ENCODE results near the gene TMEM72.

TMEM72 gene

DNA sequence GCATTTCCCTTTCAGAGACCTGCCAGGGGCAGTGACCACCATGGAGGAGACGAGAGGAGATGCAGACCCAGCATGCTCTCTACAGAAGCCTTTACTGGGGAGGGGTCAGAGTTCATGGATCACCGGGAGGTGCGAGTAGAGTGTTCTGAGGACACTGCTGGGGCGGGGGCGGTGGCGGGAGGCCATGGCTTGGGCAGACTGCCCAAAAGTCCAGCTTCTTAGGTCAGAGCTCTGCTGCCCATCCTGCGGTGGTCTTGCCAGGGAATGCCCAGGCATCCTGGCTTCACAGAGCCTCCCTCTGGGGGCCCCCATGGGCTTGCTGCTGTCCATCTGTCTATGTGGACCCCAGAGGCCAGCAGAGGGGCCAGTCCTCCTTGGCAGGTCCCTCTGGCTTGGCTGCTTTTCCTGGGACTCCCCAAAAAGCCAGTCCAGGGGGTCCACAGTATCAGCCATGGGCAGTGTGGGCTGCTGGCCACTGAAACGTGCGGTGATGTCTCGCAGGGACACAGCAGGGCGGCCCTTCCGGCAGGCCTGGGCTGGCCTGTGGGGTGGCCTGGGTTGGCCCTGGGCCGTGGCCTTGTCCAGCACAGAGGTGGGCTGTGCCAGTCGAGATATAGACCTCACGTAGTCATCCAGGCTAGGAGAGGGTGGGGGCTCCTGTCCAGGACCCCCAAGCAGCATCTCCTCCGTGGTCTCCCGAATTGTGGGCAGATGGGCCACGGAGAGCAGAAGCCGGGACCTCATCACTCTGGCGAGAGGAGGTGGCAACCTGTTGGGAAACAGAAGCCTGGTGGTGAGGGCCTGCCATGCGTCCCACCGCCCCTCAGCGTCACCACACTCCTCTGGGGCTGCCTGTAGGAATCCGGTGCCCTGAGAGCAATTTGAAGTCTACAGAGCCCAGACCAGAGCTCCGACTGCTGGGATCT lies 66.4 kb downstream of the TMEM72 start:
- no peaks in the 10 kb centered on the region for H3K36me3 ChIP-seq (ENCODE audit: control insufficient read depth, insufficient read depth, low read length)
- peak overlapping the region; percentile 13 for H3K4me3 ChIP-seq (ENCODE audit: low read depth, low read length)
- H3K9me3 ChIP-seq (ENCODE audit: control insufficient read depth, insufficient read depth, low read length), result no peaks in the 10 kb centered on the region
- peak overlapping the region; percentile 2 for H3K9ac ChIP-seq (ENCODE audit: low read depth, low read length)
- H3K27me3 ChIP-seq (ENCODE audit: control insufficient read depth, insufficient read depth, low read length), result no peaks in the 10 kb centered on the region
- H3K4me1 ChIP-seq (ENCODE audit: control insufficient read depth, insufficient read depth, low read length), result peaks cover 57% of the 10 kb centered on the region

DNA sequence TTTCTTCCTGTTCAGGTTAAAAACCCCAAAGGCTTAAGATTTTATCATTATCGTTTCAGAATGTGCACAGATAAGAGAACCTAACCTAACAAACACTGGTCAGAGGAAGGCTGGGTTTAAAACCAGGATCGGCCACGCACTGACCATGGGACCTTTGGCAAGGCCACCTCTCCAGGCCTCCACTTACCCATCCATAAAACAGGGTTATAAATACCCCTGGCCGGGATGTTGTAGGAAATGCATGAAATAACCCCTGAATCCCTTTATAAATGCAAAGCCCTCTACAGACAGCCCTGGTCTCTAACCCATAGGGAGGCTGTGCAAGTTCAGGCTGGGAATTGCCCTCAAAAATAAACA lies 67.1 kb downstream of the TMEM72 start:
- Histone ChIP-seq H3K4me1 (ENCODE audit: control insufficient read depth, insufficient read depth, low read length) (peaks cover 55% of the 10 kb centered on the region), H3K9ac (ENCODE audit: low read depth, low read length) (peak overlapping the region; percentile 2), H3K36me3 (ENCODE audit: control insufficient read depth, insufficient read depth, low read length) (no peaks in the 10 kb centered on the region), H3K27me3 (ENCODE audit: control insufficient read depth, insufficient read depth, low read length) (no peaks in the 10 kb centered on the region), H3K4me3 (ENCODE audit: low read depth, low read length) (peak overlapping the region; percentile 26), H3K9me3 (ENCODE audit: control insufficient read depth, insufficient read depth, low read length) (no peaks in the 10 kb centered on the region)

GRCh38 chr10:44978570-44979280 lies 67.6 kb downstream of the TMEM72 start, which contains the start of gene DEPP1:
Gene DEPP1, minus strand, starts transcription at chr10:44978809. Its CDS starts 779 bp downstream, at chr10:44978030.
- no peaks in the 10 kb centered on the region for H3K36me3 ChIP-seq (ENCODE audit: control insufficient read depth, insufficient read depth, low read length)
- H3K9me3 ChIP-seq (ENCODE audit: control insufficient read depth, insufficient read depth, low read length), result no peaks in the 10 kb centered on the region
- peak within 1 kb of the TSS; percentile 26 for H3K4me3 ChIP-seq (ENCODE audit: low read depth, low read length)
- H3K4me1 ChIP-seq (ENCODE audit: control insufficient read depth, insufficient read depth, low read length), result peaks cover 50% of the 10 kb centered on the region
- no peaks in the 10 kb centered on the region for H3K27me3 ChIP-seq (ENCODE audit: control insufficient read depth, insufficient read depth, low read length)
- H3K9ac ChIP-seq (ENCODE audit: low read depth, low read length), result peak within 1 kb of the TSS; percentile 2

DNA sequence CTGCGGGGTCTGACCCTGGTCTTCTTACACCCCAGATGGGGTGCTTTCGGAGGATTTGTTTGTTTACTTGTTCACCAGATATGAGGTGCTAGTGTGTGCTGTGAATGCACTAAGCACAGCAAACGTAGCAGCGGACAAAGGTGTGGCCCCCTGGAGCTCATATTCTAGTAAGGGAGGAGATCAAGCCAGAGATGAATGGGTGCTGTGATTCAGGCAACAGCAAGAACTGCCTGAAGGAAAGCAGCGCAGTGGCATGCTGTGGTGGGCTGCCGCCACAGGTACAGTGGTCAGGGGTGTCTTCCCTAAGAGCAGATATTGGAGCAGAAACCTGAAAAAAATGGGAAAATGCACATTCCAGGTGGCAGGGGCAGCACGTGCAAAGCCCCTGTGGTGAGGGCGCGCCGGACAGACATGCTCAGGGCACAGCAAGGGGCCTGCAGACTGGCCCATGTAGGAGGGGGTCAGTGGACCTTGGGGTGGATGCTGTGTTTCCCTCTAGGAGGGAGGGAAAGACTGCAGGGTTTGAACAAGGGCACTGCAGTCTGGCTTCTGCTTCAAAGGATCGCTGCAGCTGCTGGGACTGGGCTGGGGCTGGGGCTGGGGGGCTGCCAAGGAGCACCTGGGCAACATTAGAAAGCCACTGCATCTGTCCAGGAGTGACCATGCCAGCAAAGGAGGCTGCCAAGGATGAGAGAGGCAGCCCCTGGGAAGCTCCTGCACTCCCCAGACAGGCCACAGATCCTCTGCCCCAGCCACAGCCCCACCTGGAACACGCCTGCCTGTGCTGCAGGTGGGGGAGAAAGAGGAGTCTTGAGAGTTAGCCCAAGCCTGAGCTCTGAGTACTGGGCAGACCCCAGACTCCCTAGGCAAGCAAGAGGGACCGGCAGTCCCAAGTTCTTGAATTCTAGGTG lies 68.4 kb downstream of the TMEM72 start:
- Histone ChIP-seq H3K4me3 (ENCODE audit: low read depth, low read length) (no peak overlapping the region), H3K9me3 (ENCODE audit: control insufficient read depth, insufficient read depth, low read length) (no peaks in the 10 kb centered on the region), H3K36me3 (ENCODE audit: control insufficient read depth, insufficient read depth, low read length) (no peaks in the 10 kb centered on the region), H3K9ac (ENCODE audit: low read depth, low read length) (no peak overlapping the region), H3K4me1 (ENCODE audit: control insufficient read depth, insufficient read depth, low read length) (peaks cover 43% of the 10 kb centered on the region), H3K27me3 (ENCODE audit: control insufficient read depth, insufficient read depth, low read length) (no peaks in the 10 kb centered on the region)

- Histone ChIP-seq H3K4me1 (ENCODE audit: control insufficient read depth, insufficient read depth, low read length) (peaks cover 47% of the 10 kb centered on the region), H3K4me3 (ENCODE audit: low read depth, low read length) (no peak overlapping the region), H3K36me3 (ENCODE audit: control insufficient read depth, insufficient read depth, low read length) (no peaks in the 10 kb centered on the region), H3K9me3 (ENCODE audit: control insufficient read depth, insufficient read depth, low read length) (no peaks in the 10 kb centered on the region), H3K9ac (ENCODE audit: low read depth, low read length) (no peak overlapping the region), H3K27me3 (ENCODE audit: control insufficient read depth, insufficient read depth, low read length) (no peaks in the 10 kb centered on the region)
These were observed 69.4 kb downstream of the TMEM72 start for GRCh38 chr10:44980309-44981171.

- Histone ChIP-seq H3K36me3 (ENCODE audit: control insufficient read depth, insufficient read depth, low read length) (no peaks in the 10 kb centered on the region), H3K9ac (ENCODE audit: low read depth, low read length) (no peak overlapping the region), H3K4me3 (ENCODE audit: low read depth, low read length) (no peak overlapping the region), H3K27me3 (ENCODE audit: control insufficient read depth, insufficient read depth, low read length) (no peaks in the 10 kb centered on the region), H3K9me3 (ENCODE audit: control insufficient read depth, insufficient read depth, low read length) (no peaks in the 10 kb centered on the region), H3K4me1 (ENCODE audit: control insufficient read depth, insufficient read depth, low read length) (peaks cover 47% of the 10 kb centered on the region)
These were observed 70.3 kb downstream of the TMEM72 start for GRCh38 chr10:44981172-44982113.

DNA sequence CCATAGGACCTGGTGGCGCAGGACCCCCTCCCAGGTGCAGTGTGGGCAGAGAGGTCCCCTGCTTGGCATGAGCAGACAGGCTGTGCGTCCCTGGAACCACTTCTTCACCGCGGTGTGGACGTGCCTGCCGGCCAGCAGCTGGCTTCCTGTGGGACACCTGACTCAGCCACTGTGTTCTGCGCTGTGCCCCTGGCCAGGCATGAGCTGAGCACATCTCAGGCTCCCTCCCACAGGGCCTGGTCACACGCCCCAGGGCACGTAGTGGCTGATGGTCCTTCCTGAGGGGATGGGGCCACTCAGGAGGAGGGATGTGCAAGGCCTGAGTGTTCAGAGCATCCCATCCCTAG lies 71.0 kb downstream of the TMEM72 start:
- Histone ChIP-seq H3K27me3 (ENCODE audit: control insufficient read depth, insufficient read depth, low read length) (no peaks in the 10 kb centered on the region), H3K36me3 (ENCODE audit: control insufficient read depth, insufficient read depth, low read length) (no peaks in the 10 kb centered on the region), H3K9ac (ENCODE audit: low read depth, low read length) (no peak overlapping the region), H3K4me1 (ENCODE audit: control insufficient read depth, insufficient read depth, low read length) (peaks cover 45% of the 10 kb centered on the region), H3K9me3 (ENCODE audit: control insufficient read depth, insufficient read depth, low read length) (no peaks in the 10 kb centered on the region), H3K4me3 (ENCODE audit: low read depth, low read length) (no peak overlapping the region)

DNA sequence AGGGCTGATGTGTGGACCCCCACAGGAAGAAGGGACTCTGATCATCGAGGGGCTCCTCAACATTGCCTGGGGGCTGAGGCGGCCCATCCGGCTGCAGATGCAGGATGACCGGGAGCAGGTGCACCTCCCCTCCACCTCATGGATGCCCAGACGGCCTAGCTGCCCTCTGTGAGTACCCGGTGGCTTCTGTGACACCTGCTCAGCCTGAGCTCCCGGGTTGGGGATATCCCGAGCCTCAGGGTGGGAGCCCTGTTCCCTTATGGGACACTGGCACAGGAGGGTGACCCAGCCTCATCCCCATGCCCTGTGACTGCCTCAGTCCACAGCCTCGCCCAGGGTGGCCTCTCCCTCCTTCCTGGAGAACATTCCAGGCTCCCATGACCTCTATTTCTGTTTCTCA lies 71.4 kb downstream of the TMEM72 start:
- Histone ChIP-seq H3K4me1 (ENCODE audit: control insufficient read depth, insufficient read depth, low read length) (peaks cover 43% of the 10 kb centered on the region), H3K9ac (ENCODE audit: low read depth, low read length) (no peak overlapping the region), H3K4me3 (ENCODE audit: low read depth, low read length) (no peak overlapping the region), H3K27me3 (ENCODE audit: control insufficient read depth, insufficient read depth, low read length) (no peaks in the 10 kb centered on the region), H3K9me3 (ENCODE audit: control insufficient read depth, insufficient read depth, low read length) (no peaks in the 10 kb centered on the region), H3K36me3 (ENCODE audit: control insufficient read depth, insufficient read depth, low read length) (no peaks in the 10 kb centered on the region)

DNA sequence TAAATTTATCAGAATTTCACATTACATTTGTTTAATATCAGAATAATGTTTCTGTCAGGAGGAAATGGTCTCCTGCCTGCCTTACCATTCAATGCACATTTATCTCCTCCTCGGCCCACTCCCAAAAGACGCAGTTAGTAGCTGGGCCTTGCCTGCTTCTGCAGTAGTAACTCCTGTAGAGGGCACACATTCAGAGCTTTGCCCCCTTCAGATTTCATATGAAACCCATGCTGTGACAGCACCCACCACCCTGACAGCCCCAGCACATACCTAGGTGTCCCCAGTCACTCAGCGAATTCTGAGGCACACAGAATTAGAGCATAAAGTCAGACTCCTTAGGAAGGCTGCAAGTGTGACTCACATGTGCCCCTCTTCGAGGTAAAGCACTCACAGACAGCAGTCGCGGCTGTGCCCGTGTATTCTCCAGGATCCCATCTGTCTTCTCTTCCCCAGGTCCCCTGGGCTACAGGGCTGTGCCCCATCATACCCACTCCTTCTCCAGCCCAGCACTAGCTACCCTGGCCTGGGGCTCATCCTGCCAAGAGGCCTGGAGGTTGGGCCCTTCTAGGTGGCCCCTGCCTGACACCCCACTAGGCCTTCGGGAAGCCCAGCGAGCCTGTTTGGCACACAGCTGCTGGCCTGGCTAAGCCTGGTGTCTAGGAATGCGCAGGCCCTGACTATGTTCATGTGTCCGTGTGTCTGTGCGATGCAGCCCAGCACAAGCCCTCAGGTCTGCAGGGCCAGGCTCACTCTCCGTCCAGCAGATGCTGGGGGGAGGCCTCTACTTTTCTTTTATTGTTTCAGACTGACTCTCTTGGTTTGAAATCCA lies 72.1 kb downstream of the TMEM72 start:
- Histone ChIP-seq H3K36me3 (ENCODE audit: control insufficient read depth, insufficient read depth, low read length) (no peaks in the 10 kb centered on the region), H3K9ac (ENCODE audit: low read depth, low read length) (no peak overlapping the region), H3K9me3 (ENCODE audit: control insufficient read depth, insufficient read depth, low read length) (no peaks in the 10 kb centered on the region), H3K4me1 (ENCODE audit: control insufficient read depth, insufficient read depth, low read length) (peaks cover 41% of the 10 kb centered on the region), H3K27me3 (ENCODE audit: control insufficient read depth, insufficient read depth, low read length) (no peaks in the 10 kb centered on the region), H3K4me3 (ENCODE audit: low read depth, low read length) (no peak overlapping the region)
